HG02884 (cell line): ENCODE results near the gene TIAM1.

Experiments used
- ATAC-seq: cut with Tn5 transposase; IDR thresholded peaks from one replicate; pipeline ENCODE4 v1.9.1; 2021; ENCODE audit warnings: mild to moderate bottlenecking, moderate library complexity; ENCODE audit not compliant: unreplicated experiment

The TIAM1 gene

GRCh38 chr21:31343680-31344480 lies at the start of gene TIAM1:
TIAM1 (minus strand) TSS chr21:31344261; CDS start chr21:31266972, 77,289 bp downstream.
- no peak for ATAC-seq

DNA sequence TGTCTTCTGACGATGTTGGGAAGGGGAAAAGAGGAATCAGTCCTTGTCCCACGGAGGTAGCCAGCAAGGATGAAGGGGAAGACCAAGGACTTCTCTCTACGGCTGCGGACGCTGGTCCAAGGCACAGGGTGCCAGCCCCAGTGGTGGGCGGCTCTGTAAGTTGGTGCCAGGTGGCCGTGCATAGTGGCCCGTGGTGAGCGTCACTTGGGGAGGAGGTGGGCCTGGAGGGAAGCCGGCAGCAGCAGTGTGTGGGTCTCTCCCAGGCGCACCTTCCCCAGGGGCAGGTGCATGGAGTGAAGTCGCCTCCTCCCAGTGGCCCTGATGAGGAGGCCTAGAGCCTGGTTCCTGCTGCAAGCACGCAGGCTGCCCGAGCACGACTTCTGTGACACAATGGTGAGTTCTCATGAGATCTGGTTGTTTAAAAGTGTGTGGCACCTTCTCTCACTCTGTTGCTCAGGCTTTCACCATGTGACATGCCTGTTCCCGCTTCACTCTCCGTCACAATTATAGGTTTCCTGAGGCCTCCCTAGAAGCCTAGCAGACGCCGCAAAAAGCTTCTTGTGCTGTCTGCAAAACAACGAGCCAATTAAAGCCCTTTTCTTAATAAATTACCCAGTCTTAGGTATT lies 43.6 kb upstream of the TIAM1 start:
- no peak for ATAC-seq

DNA sequence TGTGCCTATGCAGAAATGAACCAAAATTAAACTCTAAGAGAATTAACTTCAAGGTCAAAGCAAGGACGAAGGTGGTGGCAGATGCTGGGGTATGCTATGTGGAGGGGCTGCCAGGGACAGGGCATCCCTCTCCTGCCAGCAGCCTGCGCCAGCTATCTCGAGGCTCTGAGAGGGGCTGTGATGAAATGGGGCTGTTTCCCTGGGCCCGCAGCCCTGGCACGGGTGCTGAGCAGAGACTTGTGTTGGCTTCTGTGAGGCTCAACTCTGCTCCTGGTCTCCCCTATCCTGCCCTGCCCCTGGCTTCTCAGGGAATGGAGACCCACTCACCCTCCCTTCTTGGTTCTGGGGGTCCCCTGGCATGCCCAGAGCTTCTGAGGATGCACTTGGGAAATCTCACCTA lies 41.9 kb upstream of the TIAM1 start:
- no peak for ATAC-seq

DNA sequence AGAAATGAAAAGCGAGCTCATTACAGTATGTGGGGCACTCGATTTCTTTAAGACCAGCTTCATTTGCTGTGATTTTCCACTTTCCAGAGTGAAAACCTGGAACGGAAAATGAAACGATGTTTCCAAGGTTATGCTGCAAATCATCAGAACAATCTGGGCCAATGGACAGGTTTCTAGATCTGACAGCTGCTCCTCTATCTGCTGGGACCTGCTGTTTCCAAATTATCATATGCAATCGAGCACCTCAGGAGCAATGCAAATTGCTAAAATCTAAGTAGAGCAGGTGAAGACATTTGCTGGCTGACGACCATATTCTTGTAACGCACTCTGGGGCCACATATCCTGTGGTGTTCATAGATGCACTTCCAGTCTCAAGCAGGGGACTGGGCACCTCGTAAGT lies 39.7 kb upstream of the TIAM1 start:
- ATAC-seq, result no peak

DNA sequence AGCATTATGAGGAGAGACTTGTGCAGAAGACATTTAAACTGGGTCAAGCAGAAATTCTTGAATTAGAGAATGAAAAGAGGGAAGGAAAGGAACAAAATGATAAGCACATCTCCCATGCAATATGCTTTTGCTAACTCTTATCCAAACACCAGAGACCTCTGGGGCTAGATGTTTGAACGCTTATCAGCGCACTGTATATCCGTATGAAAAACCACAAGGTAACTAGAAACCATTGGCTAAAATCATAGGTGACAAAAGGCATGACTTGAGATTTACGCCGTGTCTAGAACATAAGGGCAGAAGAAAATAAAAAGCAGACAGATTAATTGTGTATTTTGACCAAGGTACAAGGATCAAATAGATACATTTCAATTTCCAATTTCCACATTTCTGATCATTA lies 38.0 kb upstream of the TIAM1 start:
- ATAC-seq, result no peak

DNA sequence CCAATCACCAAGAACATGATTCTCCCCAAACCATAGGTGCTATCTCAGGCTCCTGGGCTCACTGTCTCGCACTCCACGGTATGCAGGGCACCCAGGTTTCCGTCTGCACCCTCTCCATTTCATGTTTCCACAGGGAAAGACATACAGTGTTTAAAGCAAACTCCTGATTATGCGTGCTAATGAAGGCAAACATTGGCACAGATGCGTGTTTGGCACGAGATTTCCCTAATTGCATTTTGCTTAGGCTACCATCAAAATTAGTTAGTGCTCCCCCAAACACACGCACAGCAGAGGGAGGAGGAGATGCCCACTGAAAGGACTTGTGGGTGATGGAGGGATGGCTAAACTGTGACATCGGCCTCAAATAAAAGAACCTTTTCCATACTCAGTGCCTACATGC lies 32.2 kb upstream of the TIAM1 start:
- no peak for ATAC-seq

DNA sequence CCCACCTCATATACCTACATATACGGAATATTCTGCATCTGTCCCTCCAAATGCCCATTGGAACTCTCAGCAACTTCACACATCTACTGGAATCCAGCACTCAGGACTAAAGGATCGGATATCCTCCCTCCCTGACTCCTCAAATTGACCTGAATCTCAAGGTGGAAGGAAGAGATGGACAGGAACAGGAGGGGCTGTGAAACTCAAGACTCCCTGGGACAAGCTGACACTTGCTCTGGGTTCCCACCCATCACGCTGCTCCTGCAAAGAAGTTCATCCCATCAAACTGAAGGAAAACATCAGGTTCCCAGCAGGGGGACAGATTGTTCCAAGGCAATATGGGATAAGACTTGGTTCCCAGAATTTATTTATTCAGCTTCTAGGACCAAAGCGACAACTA lies 30.3 kb upstream of the TIAM1 start:
- ATAC-seq, result no peak

GRCh38 chr21:31372471-31372765 lies 28.4 kb upstream of the TIAM1 start:
- ATAC-seq, result no peak

DNA sequence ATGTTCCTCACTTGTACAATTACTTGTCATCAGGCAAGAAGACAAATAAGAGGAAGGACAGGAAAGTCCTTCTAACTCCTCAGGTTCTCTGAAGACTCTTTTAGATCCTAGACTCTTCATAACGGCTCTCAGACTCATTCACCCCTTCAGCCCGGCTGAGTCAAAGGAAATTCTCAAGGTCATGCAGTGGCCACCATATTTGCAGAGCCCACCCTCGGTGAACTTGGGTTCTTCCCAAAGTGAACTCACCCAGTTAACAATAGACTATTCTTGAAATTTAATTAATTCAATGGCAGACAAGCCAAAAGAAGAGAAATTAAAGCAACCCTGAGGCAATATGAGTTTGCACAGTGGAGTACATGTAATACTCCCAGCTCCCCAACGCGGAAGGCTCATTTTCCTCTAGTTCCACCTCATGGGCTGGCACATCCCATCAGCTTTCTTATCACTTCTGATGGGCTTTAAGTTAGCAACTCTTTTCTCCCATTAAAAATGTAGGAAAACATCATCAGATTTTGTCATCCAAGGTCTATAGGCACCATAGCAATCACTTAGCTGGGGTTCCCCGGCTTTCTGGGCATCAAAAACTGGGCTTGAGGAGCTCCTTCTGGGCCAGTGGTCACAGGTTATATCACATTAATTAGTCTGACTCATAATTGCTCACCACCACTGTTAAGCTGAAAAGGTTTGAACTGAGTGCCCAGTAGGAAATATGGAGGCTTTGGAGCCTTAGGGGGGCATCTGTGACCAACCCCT lies 27.8 kb upstream of the TIAM1 start:
- no peak for ATAC-seq

GRCh38 chr21:31370893-31371544 lies 27.0 kb upstream of the TIAM1 start:
- ATAC-seq, result no peak

GRCh38 chr21:31370281-31370892 lies 26.3 kb upstream of the TIAM1 start:
- ATAC-seq, result no peak

DNA sequence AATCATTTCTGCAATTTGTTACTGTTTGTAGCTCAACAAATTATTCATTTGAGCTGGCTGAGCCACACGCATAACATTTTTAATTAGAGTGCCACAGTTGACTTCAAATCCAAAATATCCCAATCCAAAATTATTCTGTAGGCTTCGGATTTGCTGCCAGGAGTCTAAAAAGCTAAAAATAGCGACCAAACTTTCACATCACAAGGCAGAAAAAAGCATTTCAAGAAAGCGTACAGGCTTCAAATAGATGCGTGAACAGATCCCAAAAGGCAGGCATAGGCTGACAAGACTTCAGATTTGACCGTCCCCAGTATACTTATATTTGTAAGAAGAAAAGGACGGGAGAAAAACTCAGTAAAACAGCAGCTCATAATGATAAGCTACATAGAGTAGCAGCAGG lies 24.3 kb upstream of the TIAM1 start:
- ATAC-seq, result no peak

DNA sequence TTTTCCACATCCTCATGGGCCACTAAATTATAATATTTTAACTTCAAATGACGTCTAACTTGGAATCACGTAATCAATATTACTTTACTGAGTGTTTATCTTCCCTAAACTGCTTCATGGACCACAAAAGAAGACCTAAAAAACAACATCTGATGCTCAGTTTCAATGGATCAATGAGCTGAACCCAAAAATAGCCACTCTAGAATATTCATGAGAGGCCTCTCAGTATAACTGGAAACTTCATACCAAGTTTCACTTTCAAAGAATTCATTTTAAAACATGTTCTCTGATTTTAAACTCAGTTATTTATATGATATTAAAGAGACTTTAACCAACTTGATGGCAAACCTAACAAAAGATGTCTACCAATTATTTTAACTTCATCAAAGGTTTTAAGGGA lies 23.7 kb upstream of the TIAM1 start:
- ATAC-seq, result no peak

DNA sequence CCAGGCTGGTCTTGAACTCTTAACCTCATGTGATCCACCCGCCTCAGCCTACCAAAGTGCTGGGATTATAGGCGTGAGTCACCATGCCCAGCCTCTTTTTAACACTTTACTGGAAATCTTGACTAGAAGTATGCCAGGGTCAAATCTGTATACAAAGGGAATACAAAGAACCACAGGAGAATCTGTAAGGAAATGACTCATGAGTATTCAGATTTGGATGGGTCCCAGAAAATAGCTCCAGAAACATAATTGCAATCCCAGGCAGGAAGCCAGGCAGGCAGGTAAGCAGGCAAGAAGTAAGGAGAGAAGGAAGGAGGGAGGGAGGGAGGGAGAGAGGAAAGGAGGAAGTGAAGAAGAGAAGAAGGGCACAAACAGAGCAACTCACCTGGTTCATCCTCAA lies 22.8 kb upstream of the TIAM1 start:
- ATAC-seq, result no peak

GRCh38 chr21:31364253-31364945 lies 20.3 kb upstream of the TIAM1 start:
- no peak for ATAC-seq

DNA sequence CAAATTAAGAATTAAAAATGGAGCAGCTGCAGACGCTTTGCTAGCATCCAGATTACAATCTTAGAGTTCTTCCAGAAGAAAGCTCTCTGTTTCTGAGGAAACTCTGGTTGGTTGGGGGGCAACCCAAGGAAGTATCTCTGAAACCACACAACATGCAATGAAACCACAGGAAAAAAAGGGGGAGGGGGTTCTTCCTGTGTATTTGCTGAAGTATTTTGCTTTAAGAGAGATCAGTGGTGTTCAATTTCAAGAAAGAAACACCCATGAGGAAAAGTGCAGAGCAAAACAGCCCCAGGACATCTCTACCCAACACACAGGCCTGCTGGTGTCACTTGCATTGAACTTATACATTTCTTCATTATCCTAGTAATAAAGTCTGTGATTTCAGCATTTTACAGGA lies 19.7 kb upstream of the TIAM1 start:
- ATAC-seq, result no peak

DNA sequence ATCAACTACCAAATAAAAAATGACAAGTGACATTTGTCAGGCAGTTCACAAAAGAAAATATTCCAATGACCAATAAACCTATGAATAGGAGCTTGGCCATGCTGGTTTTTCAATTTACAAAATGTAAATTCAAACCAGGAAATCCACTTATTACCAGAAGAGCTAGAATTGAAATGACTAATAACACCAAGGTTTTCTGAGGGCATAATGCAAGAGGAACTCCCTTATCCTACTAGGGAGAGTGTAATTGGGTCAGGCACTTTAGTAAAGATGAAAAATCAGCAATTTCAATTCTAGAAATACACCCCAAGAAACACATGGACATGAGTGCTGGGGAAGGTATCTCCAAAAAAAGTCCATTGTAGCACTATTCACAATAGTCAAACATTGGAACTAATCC lies 16.7 kb upstream of the TIAM1 start:
- ATAC-seq, result no peak

GRCh38 chr21:31358158-31358557 lies 14.1 kb upstream of the TIAM1 start:
- ATAC-seq, result no peak

- ATAC-seq, result no peak
Measured at GRCh38 chr21:31356440-31356839, 12.4 kb upstream of the TIAM1 start.

GRCh38 chr21:31354604-31355443 lies 10.8 kb upstream of the TIAM1 start:
- peak; percentile 55 for ATAC-seq
